Left ventricle myocardium inferior (tissue), 1 donor: ENCODE results near the gene NUCKS1. TPM values are rescaled to one million over a fixed set of nuclear protein-coding genes. Genes with fewer than 3 reads are reported as not detected.

Experiments
- DNase-seq: peaks from one replicate; pipeline ENCODE4 v3.0.0-alpha.2; 2020
- H3K27ac ChIP-seq: fragments of 200-600 bp; replicated peaks from 2 replicates; pipeline ENCODE4 v1.8.0; 2021
- H3K27me3 ChIP-seq: fragments of 200-600 bp; 2 replicates; pipeline ENCODE4 v1.8.0; 2021; ENCODE audit warnings: low read depth
- H3K36me3 ChIP-seq: fragments of 200-600 bp; 2 replicates; pipeline ENCODE4 v1.8.0; 2021
- H3K4me1 ChIP-seq: fragments of 200-600 bp; 2 replicates; pipeline ENCODE4 v1.8.0; 2021
- H3K4me3 ChIP-seq: fragments of 200-600 bp; 2 replicates; pipeline ENCODE4 v1.8.0; 2021; ENCODE audit warnings: mild to moderate bottlenecking, moderate library complexity
- H3K9me3 ChIP-seq: fragments of 200-600 bp; replicated peaks from 2 replicates; pipeline ENCODE4 v1.8.0; 2021
- CTCF ChIP-seq: fragments of 200-600 bp; IDR thresholded peaks from 2 replicates; pipeline ENCODE4 v1.8.0; 2021; ENCODE audit warnings: antibody characterized with exemption, mild to moderate bottlenecking, borderline replicate concordance
- intact Hi-C: fragments of 100-400 bp; cut with micrococcal nuclease; formaldehyde crosslinking; loops from one replicate; pipeline ENCODE4 v1.11.0; 2022
- total RNA-seq: library from RNA; stranded (reverse); fragmentation: NEBNext Ultra II Directional; extraction: Animal tissue kit (Norgen Biotek cat#: 25700); gene quantifications from one replicate; pipeline ENCODE4 v1.2.1, GENCODE V29; 2021
- donor health status: DM: no; HTN: yes; CAD: no; lungs with severe emphysema.

NUCKS1 gene
- total RNA-seq, 1 donor from 2014 or later = 217 TPM

DNA sequence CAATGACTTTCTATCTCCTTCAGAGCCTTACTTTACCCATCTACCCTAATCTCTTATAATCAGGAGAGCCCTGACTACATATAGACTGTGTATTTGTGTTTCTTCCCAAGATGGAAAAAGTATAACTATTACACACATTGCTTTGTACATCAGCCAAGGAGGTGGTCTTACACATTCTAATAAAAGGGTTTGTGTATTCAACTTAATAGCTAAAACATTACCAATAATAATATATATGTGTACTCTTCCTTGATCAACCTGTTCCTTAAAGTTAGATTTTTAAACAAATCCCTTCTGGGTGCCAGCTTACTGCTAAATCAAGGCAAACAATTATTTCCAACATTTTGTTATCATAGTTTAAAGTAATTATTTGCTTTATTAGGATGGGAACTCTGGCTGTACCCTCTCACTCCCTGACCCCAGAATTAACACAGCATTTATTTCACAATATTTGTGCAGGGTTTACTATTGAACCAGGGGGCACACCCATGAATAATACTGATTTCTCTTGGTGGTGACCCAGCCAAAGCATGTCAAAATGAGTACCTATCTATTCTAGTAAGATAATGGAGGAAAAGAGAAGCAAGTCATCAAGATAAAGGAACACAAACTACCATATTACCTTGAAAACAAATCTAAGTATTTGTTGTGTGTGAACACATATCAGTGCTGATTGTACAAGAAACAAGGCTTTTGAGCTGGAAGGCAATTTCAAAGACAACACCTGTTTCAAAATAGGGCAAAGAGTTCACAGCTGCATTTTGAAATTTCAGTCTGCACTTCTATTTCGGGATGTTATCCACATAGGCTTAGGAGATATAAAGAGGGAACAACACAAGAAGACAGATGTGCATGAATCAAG, 39.5 kb downstream of the NUCKS1 start:
- intact Hi-C loops = loop anchor here (5.0 kb wide), 2 partner anchors 48 to 118 kb away; no protein-coding TSS in a partner anchor
- Histone ChIP-seq H3K4me3 (no peak overlapping the region), H3K4me1 (peaks cover 31% of the 10 kb centered on the region), H3K27ac (no peak overlapping the region), H3K9me3 (no peaks in the 10 kb centered on the region), H3K27me3 (no peaks in the 10 kb centered on the region), H3K36me3 (peaks cover 9% of the 10 kb centered on the region)
- no peak for TF ChIP-seq CTCF
- DNase-seq = no peak

GRCh38 chr1:205709640-205710039, 40.3 kb downstream of the NUCKS1 start:
- intact Hi-C loops = loop anchor here (5.0 kb wide), 2 partner anchors 47 to 117 kb away; no protein-coding TSS in a partner anchor
- H3K27me3 ChIP-seq = no peaks in the 10 kb centered on the region
- peaks cover 2% of the 10 kb centered on the region for H3K36me3 ChIP-seq
- no peak for DNase-seq
- H3K4me3 ChIP-seq = no peak overlapping the region
- no peaks in the 10 kb centered on the region for H3K9me3 ChIP-seq
- H3K4me1 ChIP-seq = peaks cover 31% of the 10 kb centered on the region
- no peak for TF ChIP-seq CTCF
- H3K27ac ChIP-seq = no peak overlapping the region

DNA sequence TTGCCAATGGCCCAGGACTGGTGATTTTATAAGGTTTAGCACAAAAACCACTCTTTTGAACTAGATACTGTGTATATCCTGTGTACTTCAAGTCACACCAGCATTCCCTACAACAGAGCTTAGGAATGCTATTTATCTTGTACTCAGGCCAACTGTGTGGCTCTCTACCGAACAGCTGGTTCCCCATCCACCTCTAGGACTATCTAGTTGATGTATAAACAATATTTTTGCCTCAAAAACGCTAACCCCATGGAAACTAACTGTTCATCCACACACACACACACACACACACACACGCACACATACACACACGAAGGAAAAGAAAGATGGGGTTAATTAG, 41.0 kb downstream of the NUCKS1 start:
- Histone ChIP-seq H3K27me3 (no peaks in the 10 kb centered on the region), H3K4me1 (peaks cover 31% of the 10 kb centered on the region), H3K36me3 (no peaks in the 10 kb centered on the region), H3K27ac (peak overlapping the region; percentile 27), H3K4me3 (no peak overlapping the region), H3K9me3 (no peaks in the 10 kb centered on the region)
- intact Hi-C loops = no loop called here
- no peak for DNase-seq
- no peak for TF ChIP-seq CTCF

GRCh38 chr1:205706601-205707502, 43.1 kb downstream of the NUCKS1 start:
- DNase-seq = no peak
- intact Hi-C loops = no loop called here
- TF ChIP-seq CTCF = no peak
- Histone ChIP-seq H3K4me1 (peaks cover 31% of the 10 kb centered on the region), H3K27ac (peak overlapping the region; percentile 63), H3K4me3 (no peak overlapping the region), H3K9me3 (no peaks in the 10 kb centered on the region), H3K27me3 (no peaks in the 10 kb centered on the region), H3K36me3 (no peaks in the 10 kb centered on the region)

DNA sequence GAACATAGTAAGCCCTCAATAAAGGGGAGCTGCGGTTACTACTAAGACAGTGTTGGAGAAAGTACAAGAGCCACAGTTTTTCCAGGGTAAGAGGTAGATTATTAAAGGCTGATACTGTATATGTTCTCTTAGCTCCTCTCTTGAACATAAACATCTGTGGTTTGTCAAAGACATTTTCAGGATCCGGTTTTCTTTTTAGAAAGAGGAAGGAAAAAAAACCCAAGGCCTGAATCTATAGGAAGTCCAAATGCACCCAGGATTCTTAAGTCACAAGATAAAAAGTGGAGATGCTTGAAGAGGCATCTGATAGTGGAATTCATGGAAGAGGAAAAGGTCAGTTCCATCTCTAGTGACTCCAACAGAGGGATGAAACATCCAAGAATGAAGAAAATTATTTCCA, 45.1 kb downstream of the NUCKS1 start:
- Histone ChIP-seq H3K9me3 (no peaks in the 10 kb centered on the region), H3K27me3 (no peaks in the 10 kb centered on the region), H3K4me3 (no peak overlapping the region), H3K4me1 (peaks cover 36% of the 10 kb centered on the region), H3K27ac (no peak overlapping the region), H3K36me3 (no peaks in the 10 kb centered on the region)
- intact Hi-C loops = no loop called here
- no peak for TF ChIP-seq CTCF
- DNase-seq = no peak
